GM21360 (cell line): ENCODE data around the gene KCNE2.
"Not testable (repeated sequence)": the region's sequence is repeated elsewhere in the genome, so short reads cannot be mapped to it uniquely, and the experiment has no call there.

Experiments
- ATAC-seq: cut with Tn5 transposase; IDR thresholded peaks from one replicate; pipeline ENCODE4 v1.9.1; 2021; ENCODE audit warnings: mild to moderate bottlenecking, moderate library complexity; ENCODE audit not compliant: unreplicated experiment

KCNE2 gene

GRCh38 chr21:34352556-34352955 lies 11.2 kb upstream of the KCNE2 start:
- no peak for ATAC-seq

- ATAC-seq, result no peak
Observed at GRCh38 chr21:34353182-34353581, 10.6 kb upstream of the KCNE2 start.

GRCh38 chr21:34354836-34355235 lies 9.0 kb upstream of the KCNE2 start:
- no peak for ATAC-seq

GRCh38 chr21:34355570-34355969 lies 8.2 kb upstream of the KCNE2 start:
- ATAC-seq, result no peak

- no peak for ATAC-seq
Observed at GRCh38 chr21:34357889-34358288, 5.9 kb upstream of the KCNE2 start.

- no peak for ATAC-seq
Observed at GRCh38 chr21:34358866-34359265, 4.9 kb upstream of the KCNE2 start.

GRCh38 chr21:34360488-34361241 lies 3.1 kb upstream of the KCNE2 start:
- ATAC-seq, result no peak

GRCh38 chr21:34362136-34362444 lies 1.7 kb upstream of the KCNE2 start:
- no peak for ATAC-seq

DNA sequence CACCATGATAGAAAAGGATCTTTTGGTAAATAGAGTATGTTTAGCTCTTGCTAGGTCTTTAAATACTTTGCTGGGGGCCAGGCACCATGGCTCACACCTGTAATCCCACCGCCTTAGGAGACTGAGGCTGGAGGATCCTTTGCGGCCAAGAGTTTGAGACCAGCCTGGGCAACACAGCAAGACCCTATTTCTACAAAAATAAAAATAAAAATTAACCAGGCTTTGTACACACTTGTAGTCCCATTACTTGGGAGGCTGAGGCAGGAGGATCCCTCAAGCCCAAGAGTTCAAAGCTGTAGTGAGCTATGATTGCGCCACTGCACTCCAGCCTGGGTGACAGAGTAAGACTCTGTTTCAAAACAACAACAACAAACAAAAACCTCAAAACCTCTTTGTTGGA lies 1.1 kb upstream of the KCNE2 start:
- no peak for ATAC-seq

GRCh38 chr21:34364921-34365320 lies 1.1 kb downstream of the KCNE2 start:
- ATAC-seq, result no peak

DNA sequence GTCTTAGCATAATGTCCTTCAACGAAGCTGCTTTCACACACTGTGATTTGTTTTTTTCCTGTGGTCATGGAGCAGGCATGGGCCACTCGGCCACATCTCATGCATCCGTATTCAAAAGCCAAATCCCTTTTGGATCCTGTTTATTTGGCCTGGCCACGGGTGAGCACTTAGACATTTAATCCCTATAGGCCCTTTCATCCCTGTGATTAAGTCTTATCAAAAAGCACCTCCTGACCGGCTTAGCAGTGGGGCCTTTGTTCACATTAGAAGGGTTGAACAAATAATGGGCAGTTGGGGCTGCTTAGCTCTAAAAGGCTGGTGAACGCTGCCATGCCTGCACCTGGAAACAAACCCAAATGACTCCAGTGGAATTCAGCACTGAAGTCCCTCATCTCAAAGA lies 2.0 kb downstream of the KCNE2 start:
- no peak for ATAC-seq

DNA sequence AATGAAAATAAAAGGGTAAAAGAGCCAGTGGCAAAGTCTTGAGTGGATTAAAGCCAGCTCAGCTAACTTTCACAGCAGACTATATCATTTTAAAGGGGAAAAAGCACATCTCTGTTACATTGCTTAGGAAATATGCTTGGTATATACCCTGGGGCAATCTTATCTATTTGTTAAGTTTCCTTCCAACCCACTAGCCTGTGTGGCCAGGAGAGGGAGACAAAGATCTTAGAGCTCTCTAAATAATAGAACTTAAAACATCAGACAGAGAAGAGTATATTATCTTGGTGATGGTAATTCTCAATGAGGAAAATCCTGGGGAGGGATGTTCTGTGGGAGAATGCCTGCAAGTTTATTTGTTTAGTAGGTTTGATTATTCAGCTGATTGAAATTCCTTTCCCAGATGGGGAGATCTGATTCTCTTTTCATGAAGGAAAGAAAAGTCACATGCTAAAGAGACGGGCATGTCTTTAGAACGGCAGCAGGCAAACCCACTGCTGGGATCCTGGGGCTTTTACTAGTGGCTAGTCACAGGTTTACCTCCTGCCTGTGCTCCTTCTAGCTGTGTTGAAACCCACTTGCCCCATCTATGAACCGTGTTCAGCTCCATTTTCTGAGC lies 3.6 kb downstream of the KCNE2 start:
- no peak for ATAC-seq

DNA sequence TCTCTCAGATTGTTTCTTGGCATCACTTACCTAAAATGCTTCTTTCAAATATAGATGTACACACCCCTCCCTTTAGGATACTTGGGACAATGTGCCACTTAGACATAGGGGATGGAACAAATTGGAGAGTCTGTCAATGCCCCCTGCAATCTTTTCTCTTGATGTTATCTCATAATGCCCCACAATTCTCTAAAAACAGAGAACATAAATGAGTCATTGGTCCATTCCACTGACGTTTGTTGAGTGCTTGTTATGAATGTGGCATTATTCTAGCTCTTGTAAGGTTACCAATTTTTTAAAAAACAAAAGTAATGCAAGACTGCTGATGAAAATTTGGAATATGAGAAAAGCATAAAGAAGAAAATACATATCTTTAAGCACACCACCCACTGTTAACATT lies 5.9 kb downstream of the KCNE2 start:
- no peak for ATAC-seq

GRCh38 chr21:34372321-34372720 lies 8.5 kb downstream of the KCNE2 start:
- no peak for ATAC-seq

DNA sequence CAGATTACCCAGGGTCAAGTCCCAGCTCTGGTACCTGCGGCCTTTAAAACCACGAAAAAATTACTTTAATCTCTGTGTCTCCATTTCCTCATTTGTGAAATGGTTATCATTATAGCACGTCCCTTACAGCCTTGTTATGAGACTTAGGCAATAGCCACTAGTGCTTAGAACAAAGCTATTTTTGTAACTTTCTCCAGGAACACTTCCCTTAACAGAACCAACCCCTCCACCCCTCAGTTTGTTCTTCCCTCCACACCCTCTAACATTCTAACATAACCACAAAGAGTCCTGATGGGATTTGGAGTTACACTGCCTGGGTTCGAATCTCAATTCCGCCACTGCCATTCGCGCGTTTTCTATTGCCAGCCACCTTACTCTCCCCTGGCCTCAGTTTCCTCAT lies 10.7 kb downstream of the KCNE2 start:
- not testable (repeated sequence) for ATAC-seq

GRCh38 chr21:34374940-34375618 lies 11.3 kb downstream of the KCNE2 start, which contains the start of gene SMIM11:
SMIM11 (plus strand) TSS chr21:34375507; CDS start chr21:34379505, 3,998 bp downstream.
- peak; percentile 81 for ATAC-seq

DNA sequence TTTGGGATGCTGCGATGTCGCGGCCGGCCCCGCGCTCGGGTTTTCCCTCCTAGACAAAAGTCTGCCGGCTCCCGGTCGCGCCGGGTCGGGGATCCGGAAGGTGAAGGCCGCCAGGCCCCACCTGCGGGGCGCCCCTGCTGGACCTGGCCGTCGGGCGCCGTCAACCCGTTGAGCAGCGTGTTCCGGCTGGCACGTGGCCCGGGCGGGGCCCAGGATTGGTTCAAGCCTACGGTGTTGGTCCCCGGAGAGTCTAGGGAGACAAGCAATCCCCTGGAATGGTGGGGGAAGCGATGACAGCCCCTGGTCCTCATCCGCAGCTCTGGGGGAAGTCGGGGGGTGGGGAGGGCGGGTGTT lies 11.8 kb downstream of the KCNE2 start:
- ATAC-seq, result peak; percentile 54

DNA sequence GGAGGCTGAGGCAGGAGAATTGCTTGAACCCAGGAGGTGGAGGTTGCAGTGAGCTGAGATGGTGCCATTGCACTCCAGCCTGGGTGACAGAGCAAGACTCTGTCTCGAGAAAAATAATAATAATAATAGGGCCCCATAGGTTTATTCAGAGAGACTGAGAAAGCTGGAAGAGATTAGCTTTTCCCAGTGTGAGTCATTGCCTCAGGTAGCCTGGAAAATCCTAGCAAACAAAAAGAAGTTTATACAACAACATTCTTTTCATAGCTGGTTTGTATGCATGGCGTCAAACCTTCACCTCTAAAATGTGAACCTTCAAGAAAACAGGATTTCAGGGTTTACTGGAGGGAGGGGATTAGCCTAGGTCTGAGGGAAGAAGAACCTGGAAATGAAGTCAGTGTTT lies 19.3 kb downstream of the KCNE2 start:
- ATAC-seq, result not testable (repeated sequence)

DNA sequence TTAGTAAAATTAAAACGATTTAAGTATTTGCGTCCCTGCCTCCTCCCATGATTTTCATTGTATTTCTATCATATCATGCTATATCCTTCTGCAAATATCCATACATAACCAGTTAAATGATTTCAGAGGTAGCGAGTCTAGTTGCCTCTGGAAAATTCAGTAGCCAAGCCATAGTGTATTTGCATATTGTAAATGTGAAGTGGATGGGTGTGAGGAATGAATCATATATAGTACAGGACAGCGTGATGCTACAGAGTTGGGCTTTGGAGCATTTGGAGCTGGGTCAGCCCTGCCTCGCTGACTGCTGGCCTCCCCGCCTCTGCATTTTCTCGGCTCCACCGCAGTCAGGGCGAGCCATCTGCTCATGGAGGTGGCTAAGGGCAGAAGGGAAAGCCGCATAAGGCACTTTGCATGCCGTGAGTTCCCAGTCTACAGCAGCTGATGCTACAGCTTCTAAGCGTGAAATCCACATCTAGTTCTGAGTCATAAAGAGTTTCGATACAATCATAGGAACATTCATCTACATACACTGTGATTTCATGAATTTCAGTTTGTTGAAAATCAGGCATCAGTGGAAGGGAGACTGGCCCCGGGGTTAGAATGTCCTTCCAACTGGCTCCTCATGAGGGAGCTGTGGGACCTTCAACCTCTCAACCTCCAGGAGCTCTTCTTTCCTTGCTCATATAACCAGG lies 20.1 kb downstream of the KCNE2 start:
- ATAC-seq, result peak; percentile 85

GRCh38 chr21:34400522-34400921 lies 36.7 kb downstream of the KCNE2 start:
- ATAC-seq, result not testable (repeated sequence)

DNA sequence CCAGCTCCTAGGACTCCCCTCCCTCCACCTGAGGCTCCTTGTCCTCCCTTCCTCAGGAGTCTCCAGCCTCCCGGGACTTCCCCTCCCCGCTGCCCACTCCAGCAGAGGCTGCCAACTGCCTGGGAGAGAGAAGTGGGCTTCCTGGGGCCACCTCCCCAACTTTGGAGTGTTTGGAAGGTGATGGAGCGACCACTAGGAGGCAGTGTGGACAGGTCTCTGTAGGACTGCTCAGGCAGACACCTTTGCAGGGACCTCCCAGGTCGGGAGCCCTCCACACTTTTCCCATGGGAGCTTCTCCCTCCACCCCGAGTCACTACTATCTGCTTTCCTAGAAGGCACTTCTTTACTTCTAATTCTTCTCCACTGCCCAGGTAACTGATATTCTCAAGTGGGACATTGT lies 40.9 kb downstream of the KCNE2 start:
- not testable (repeated sequence) for ATAC-seq

DNA sequence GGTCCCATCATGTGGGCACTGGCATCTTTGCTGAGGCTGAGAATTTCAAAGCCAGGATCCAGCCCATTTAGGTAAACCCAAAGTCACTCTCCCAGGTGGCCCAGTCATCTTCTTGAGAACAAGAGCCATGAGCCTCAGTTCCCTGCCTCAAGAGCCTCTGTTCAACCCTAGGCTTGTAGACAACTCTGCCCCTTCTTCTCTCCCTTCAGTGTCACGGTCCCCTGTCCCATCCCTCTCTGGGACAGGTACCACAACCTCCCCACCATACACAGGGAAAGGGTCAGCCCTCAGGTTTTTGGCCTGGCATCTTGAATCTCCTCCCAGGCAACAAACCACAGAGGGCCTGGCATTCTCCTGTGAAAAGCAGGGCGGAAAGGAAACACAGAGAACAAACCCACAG lies 41.9 kb downstream of the KCNE2 start:
- not testable (repeated sequence) for ATAC-seq
